Ishikawa (cell line): ENCODE measurements around the gene C12orf43.

ENCODE experiments used
- CEBPB ChIP-seq: IDR thresholded peaks from 2 replicates; pipeline ENCODE4 v1.6.1; 2012
- CREB1 ChIP-seq: IDR thresholded peaks from 2 replicates; pipeline ENCODE4 v1.6.1; 2012; ENCODE audit warnings: low read depth
- EGR1 ChIP-seq: IDR thresholded peaks from 2 replicates; pipeline ENCODE4 v1.6.1; 2012
- EP300 ChIP-seq: IDR thresholded peaks from 2 replicates; pipeline ENCODE4 v1.6.1; 2012; ENCODE audit warnings: borderline replicate concordance
- FOXM1 ChIP-seq: IDR thresholded peaks from 2 replicates; pipeline ENCODE4 v1.6.1; 2012; ENCODE audit warnings: low read depth, borderline replicate concordance
- MAX ChIP-seq: IDR thresholded peaks from 2 replicates; pipeline ENCODE4 v1.6.1; 2012
- NFIC ChIP-seq: IDR thresholded peaks from 2 replicates; pipeline ENCODE4 v1.6.1; 2012
- RAD21 ChIP-seq: IDR thresholded peaks from 2 replicates; pipeline ENCODE4 v1.6.1; 2012; ENCODE audit warnings: low read depth
- REST ChIP-seq: IDR thresholded peaks from 2 replicates; pipeline ENCODE4 v1.6.1; 2012; ENCODE audit warnings: low read depth, mild to moderate bottlenecking
- TAF1 ChIP-seq: IDR thresholded peaks from 2 replicates; pipeline ENCODE4 v1.6.1; 2012; ENCODE audit warnings: low read depth, mild to moderate bottlenecking
- TCF12 ChIP-seq: IDR thresholded peaks from 2 replicates; pipeline ENCODE4 v1.6.1; 2012; ENCODE audit warnings: low read depth
- TEAD4 ChIP-seq: IDR thresholded peaks from 2 replicates; pipeline ENCODE4 v1.6.1; 2012
- YY1 ChIP-seq: IDR thresholded peaks from 2 replicates; pipeline ENCODE4 v1.6.1; 2012; ENCODE audit warnings: low read depth
- ZBTB7A ChIP-seq: IDR thresholded peaks from 2 replicates; pipeline ENCODE4 v1.6.1; 2012; ENCODE audit warnings: low read depth
- TF ChIP-seq, protein P1 (sequence below): IDR thresholded peaks from 2 replicates; pipeline ENCODE4 v1.6.1; 2012

C12orf43 gene

GRCh38 chr12:121036810-121037326, 20.6 kb upstream of the C12orf43 start:
- TF ChIP-seq YY1 (no peak), EGR1 (no peak), MAX (no peak), FOXM1 (no peak), RAD21 (no peak), REST (no peak), TEAD4 (no peak), ZBTB7A (no peak), TAF1 (no peak), CREB1 (no peak), EP300 (no peak), NFIC (no peak), TCF12 (no peak), CEBPB (no peak)

GRCh38 chr12:121034616-121035305, 18.5 kb upstream of the C12orf43 start:
- TF ChIP-seq TEAD4 (no peak), CEBPB (no peak), TCF12 (no peak), TAF1 (no peak), CREB1 (no peak), ZBTB7A (no peak), FOXM1 (no peak), NFIC (no peak), EGR1 (no peak), RAD21 (no peak), YY1 (no peak)
- TF ChIP-seq, protein P1, sequence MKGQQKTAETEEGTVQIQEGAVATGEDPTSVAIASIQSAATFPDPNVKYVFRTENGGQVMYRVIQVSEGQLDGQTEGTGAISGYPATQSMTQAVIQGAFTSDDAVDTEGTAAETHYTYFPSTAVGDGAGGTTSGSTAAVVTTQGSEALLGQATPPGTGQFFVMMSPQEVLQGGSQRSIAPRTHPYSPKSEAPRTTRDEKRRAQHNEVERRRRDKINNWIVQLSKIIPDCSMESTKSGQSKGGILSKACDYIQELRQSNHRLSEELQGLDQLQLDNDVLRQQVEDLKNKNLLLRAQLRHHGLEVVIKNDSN: no peak

DNA sequence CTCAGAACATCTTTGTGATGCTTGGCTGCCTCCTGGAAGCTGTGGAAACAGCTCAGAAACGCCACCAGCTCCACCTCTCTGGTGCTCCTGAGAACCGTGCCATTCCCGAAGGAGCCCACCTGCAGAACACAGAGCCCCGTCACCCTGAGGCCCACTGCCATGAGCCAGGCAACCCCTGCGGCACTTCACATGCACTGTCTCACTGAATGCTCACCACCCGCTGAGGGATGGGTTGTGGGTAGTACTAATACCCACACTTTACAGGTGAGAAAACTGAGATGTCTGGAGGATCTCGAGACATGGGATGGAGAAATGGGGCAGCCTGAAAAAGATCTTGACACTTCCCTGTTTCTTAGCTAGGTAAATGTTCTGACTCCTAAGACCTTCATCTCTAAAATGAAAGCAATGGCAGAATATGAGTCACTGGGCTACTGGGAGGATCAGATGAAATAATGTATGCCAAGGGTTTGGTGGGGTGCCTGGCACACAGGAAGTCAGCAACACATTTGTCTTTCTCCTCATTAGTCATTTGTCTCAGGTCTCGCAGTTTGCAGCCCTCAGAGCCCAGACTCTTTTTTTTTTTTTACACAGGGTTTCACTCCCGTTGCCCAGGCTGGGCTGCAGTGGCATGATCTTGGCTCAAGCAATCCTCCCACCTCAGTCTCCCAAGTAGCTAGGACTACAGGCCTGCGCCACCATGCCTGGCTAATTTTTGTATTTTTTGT, 17.5 kb upstream of the C12orf43 start:
- no peak for TF ChIP-seq MAX
- no peak for TF ChIP-seq ZBTB7A
- TF ChIP-seq EGR1: no peak
- TF ChIP-seq CREB1: no peak
- no peak for TF ChIP-seq TAF1
- TF ChIP-seq, protein P1: no peak
- TF ChIP-seq EP300: no peak

DNA sequence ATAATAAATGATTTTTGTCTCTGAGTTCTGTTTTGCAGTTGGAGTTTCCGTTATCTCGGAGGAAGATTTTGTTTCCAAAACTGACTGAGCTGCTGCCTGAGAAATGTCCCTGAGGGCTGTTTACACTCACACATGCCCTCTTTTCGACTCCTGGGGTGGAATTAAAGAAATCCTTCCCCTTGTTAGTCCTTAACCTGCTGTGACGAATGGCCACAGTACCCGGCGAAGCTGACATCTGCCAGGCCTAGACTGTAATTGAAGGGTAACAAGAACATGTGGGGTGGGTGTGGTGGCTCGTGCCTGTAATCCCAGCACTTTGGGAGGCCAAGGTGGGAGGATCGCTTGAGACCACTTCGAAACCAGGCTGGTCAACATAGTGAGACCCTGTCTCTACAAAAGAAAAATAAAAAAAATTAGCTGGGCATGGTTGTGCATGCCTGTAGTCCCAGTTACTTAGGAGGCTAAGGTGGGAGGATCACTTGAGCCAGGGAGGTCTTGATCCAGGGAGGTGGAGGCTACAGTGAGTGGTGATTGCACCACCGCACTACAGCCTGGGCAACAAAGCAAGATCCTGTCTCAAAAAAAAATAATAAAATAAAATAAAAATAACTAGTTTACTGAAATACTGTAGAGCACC, 14.4 kb upstream of the C12orf43 start:
- TF ChIP-seq RAD21 (no peak), CREB1 (no peak), YY1 (no peak), FOXM1 (no peak)
- TF ChIP-seq, protein P1: no peak

- TF ChIP-seq YY1 (no peak), RAD21 (no peak), NFIC (no peak), TAF1 (no peak), EGR1 (no peak), ZBTB7A (no peak), FOXM1 (no peak), EP300 (no peak), CREB1 (no peak), TEAD4 (no peak), REST (no peak)
- TF ChIP-seq, protein P1: no peak
Observed at GRCh38 chr12:121026274-121027045, 10.2 kb upstream of the C12orf43 start.
